GM18502 (cell line): Measurements from ENCODE around the gene AHRR.
"Not testable (repeated sequence)": the region's sequence is repeated elsewhere in the genome, so short reads cannot be mapped to it uniquely, and the experiment has no call there.

Experiments
- ATAC-seq: cut with Tn5 transposase; IDR thresholded peaks from one replicate; pipeline ENCODE4 v1.9.1; 2021; ENCODE audit warnings: mild to moderate bottlenecking; ENCODE audit not compliant: unreplicated experiment, poor library complexity

The AHRR gene

GRCh38 chr5:390623-391491 is 69.3 kb downstream of the AHRR start:
- no peak for ATAC-seq

- ATAC-seq, result peak; percentile 93
Observed at GRCh38 chr5:392431-392988, 71.0 kb downstream of the AHRR start.

- no peak for ATAC-seq
Observed at GRCh38 chr5:393846-394275, 72.3 kb downstream of the AHRR start.

- no peak for ATAC-seq
Observed at GRCh38 chr5:394671-395155, 73.2 kb downstream of the AHRR start.

GRCh38 chr5:395156-395920 is 73.8 kb downstream of the AHRR start:
- ATAC-seq, result no peak

GRCh38 chr5:395921-396530 is 74.5 kb downstream of the AHRR start:
- ATAC-seq, result no peak

GRCh38 chr5:396531-396961 is 75.0 kb downstream of the AHRR start:
- no peak for ATAC-seq

GRCh38 chr5:398141-398474 is 76.6 kb downstream of the AHRR start:
- ATAC-seq, result not testable (repeated sequence)

- no peak for ATAC-seq
Observed at GRCh38 chr5:398475-399295, 77.2 kb downstream of the AHRR start.

GRCh38 chr5:399296-400281 is 78.1 kb downstream of the AHRR start:
- peak; percentile 72 for ATAC-seq

GRCh38 chr5:400282-401145 is 79.0 kb downstream of the AHRR start:
- ATAC-seq, result peak; percentile 25

GRCh38 chr5:401146-402034 is 79.9 kb downstream of the AHRR start:
- no peak for ATAC-seq

- not testable (repeated sequence) for ATAC-seq
Observed at GRCh38 chr5:402219-402614, 80.7 kb downstream of the AHRR start.

- peak; percentile 68 for ATAC-seq
Observed at GRCh38 chr5:402615-403359, 81.3 kb downstream of the AHRR start.

GRCh38 chr5:403995-404394 is 82.5 kb downstream of the AHRR start:
- ATAC-seq, result no peak

- ATAC-seq, result no peak
Observed at GRCh38 chr5:404666-405241, 83.2 kb downstream of the AHRR start.
